ENCODE results near the gene SHE.
"Not testable (repeated sequence)": the region's sequence is repeated elsewhere in the genome, so short reads cannot be mapped to it uniquely, and the experiment has no call there.

SHE gene

DNA sequence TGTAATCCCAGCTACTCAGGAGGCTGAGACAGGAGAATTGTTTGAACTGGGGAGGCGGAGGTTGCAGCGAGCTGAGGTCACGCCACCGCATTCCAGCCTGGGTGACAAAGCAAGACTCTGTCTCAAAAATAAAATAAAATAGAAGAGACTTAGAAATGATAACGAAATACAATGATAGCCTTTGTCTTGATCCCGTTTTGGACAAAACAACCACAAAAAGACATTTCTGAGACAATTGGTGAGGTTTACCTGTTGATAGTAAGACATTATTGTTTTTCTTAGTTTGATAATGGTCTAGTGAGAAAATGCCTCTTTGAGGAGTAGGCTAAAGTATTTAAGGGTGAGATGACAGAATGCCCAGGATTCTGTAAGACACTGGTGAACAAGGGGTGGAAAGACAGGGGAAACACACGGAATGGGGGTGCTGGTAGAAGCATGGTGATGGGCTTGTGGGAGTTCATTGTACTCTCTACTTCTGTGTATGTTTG, 11.9 kb upstream of the SHE start:
- DNase-seq (ENCODE audit: low read depth), result no peak

DNA sequence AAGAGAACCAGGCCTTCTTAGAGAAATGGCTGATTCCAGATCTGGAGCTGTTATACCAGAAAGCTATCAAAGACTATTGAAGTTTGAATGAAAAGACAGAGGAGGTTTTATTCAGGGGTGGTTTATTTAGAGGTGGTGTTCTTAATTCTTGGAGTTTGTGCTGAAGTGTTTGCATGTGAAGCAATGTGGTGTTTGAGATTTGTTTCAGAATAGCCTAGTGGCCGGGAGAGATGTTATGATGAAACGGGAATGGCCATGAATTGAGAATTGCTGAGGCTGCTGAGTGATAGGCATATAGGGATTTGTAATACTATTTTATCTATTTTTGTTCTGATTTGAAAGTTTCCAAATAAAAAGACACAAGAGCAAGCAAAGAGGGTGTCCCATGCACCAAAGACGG, 10.5 kb upstream of the SHE start:
- DNase-seq (ENCODE audit: low read depth), result no peak

DNA sequence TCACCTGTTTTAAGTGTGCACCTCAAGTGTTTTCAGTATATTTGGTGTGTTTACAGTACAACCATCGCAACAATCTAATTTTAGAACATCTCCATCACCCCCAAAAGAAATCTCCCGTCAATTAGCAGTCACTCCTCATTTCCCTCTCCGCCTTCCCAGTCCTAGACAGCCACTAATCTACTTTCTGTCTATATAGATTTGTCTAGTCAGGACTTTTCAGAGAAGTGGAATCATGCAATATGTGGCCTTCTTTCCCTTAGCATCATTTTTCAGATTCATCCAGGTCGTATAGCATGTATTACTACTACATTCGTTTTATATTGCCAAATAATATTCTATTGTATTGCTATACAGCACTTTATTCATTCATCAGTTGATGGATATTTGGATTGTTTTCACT, 1.7 kb upstream of the SHE start:
- no peak for DNase-seq (ENCODE audit: low read depth)

DNA sequence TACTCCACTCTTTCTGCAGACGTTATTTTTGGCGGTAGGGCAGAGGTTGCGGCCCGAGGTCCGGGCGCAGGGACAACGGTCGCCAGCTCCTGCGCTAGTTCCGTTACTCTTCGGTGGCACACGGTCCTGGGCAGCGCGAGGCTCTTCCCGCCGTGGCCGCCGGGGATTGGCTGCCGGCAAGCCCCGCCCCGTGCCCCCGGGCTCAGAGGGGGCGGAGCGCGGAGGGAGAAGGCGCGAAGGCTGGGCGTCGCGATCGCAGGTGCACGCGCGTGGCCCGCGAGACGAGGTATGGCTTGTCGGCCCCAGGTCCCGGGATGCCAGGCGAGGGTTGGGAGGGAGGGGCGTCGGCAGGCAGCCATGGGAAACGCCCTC, 518 bp upstream of the SHE start:
- no peak for DNase-seq (ENCODE audit: low read depth)

DNA sequence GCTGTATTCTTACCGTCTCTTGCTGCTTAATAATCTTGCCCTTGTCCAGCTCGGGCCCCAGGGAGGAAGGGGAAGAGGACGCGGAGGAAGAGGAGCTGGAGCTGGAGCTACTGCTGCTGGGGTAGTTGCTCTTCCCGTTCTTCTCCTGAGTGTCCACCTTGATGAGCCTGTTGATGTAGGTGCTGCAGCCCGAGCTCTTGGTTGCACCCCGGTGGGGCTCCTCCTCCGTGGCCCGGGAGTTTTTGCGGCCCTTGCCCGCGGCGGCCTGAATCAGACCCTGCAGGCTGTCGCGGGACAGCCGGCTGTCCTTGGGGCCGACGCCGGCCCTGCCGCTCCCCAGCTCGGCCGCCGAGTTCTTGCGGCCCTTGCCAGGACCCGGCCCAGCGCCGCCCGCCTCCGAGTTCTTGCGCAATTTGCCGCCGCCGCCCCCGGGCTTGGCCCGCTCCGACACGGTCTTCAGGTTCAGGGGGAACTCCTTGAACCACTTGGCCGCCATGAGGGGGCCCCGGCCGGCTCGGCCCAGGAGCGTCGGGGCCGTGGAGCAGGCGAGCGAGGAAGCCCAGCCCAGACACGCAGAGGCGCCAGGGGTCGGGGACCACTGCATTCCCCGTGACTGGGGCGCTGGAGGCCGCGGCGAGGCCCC, 668 bp downstream of the SHE start:
- DNase-seq (ENCODE audit: low read depth), result no peak

DNA sequence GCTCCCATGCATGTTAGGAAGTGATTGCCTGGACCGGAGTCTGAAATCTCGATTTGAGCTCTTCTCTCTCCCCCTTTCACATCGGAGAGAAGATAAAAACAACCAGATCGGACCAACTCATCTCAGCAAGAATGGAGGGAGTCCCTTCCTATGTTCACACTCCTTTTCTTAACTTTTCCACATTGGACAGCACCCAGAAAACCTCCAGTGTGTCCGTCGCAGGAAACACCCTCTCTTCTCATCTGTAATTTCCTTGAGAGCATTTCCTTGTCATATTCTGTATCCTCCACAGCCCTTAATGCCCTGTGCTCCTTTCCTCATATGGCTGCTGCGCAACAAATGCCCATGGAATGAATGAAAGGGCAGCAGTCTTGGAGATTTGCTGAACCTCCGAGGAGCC, 1.7 kb downstream of the SHE start:
- no peak for DNase-seq (ENCODE audit: low read depth)

DNA sequence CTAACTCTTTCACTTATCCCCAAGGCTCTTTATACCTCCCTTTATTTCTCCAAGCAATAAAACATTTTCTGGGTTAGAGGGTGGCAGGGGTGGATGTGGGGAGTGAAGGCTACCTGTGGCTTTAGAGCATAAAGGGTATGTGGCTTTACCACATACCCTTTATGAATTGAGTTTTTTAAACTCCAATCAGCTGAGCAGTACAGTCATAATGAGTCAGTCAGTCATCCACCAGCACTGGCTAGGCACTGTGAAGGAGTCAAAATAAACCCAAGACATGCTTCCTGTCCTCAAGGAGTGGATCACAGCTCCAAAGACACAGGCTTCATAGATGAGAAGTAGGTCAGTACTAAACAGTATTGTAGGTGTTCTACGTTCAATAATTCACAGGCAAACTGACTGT, 2.8 kb downstream of the SHE start:
- DNase-seq (ENCODE audit: low read depth), result no peak

DNA sequence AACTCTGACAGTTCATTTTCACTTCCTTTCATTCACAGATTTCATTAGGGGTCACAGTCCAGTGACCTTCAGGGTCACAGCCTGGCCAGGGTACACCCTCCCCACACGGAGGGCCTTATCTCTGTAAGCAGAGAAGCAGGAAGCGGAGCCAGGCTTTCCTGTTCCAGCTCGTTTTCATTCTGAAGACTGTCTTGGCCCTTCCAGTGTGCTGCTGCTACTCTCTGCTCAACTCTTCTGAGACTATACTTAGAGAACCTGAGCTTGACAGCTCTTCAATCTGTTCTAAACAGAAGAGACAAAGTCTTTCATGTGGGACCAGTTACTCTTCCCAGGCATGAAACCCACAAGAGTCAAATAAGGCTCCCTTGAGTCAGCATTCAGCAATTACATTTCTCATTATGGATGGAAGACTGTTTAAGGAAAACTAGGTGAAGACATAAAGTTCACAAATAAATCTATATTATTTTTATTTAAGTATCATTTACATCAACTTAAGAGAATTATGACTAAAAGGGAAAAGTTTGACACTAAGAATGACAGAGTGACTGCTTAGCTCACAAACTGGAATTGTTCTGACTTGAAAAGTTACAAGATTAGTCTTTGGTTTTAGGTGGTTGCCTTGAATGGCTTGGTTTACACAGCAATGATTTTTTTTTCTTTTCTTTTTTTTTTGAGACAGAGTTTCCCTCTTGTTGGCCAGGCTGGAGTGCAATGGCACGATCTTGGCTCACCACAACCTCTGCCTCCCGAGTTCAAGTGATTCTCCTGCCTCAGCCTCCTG, 5.0 kb downstream of the SHE start:
- DNase-seq (ENCODE audit: low read depth), result no peak

DNA sequence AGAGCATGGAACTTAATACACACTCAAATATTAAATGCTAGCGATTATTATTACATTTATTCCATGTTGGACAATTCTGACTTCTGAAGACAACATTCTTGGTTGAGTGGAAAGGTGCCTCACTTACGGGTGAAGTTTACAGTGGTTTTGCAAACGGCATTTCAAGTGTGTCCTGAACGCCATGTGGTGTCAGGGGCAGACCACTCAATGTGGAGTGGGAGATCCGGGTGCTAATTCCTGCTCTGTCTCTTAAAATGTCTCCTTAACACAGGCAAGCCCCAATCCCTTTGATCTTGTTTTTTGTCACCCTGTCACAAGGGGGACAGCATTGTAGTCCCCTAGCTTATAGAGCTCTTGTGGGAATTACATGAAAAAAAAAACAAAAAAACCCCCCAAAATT, 5.8 kb downstream of the SHE start:
- no peak for DNase-seq (ENCODE audit: low read depth)

DNA sequence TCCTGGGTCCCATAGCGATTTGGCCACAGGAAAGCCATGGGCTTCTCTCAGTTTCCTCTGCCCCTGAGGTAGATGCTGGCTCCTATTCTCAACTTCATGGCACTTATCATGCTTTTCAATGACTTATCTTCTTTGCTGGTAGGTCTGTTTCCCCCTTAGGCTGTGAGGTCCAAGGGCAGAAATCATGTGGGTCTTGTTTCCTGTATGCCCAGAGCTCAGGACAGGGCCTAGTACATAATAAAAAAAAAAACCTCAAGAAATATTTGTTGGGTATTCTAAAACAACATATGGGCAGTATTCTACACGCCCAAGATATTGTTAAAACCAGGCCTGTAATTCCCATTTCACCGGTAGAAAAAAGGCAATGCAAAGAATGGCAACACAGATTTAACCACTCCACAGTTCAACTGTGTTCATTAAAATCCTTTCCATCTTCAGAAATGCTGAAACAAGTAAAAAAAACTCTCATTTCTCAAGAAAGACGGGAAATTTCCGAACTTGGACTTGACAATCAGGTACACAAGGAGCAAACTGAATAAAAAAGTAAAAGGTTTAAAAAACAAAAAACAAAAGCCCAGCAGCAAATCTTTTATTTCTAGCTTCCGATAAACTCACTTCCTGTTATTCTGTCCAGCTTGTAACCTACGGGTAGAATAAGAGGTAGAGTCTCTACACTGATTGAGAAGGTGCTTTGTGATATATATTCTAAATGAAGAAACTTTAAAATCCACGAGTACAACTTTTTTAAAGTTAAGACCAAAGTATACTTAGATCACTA, 6.5 kb downstream of the SHE start:
- no peak for DNase-seq (ENCODE audit: low read depth)

DNA sequence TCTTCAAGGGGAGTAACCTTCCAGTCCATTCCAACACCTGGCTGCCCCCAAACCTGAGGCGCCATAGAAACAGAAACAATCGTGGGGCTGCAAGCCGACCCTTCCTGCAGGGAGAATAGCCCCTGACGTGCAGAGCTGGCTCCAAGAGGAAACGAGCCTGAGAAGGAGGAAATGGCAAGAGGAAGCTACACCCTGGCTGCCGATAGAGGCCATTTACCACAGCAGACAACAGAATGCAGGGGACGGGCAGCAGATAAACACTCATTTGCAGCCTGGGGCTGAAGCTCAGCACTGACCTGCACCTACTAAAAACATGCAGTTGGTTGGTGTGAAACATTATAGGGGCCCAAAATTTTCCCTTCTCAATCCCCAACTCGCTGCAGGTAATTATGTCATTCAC, 8.9 kb downstream of the SHE start:
- DNase-seq (ENCODE audit: low read depth), result no peak

DNA sequence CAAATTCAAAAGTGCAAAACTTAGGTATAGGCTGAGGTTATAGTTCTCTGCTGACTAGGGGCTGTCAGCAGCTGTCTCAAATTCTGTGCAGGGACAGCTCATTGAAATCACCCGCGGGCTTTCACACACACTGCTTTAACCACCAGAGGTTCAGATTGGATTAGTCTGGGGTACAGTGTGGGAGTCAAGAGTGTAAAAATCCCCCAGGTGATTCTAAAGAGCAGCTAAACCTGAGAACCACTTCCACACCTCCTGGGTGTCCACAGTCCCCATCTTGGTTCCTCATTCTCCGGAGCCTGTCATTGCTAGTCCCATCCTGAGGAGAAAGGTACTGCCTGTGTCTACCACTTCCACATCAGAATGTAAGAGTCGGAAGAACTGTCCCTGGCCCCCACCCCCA, 10.1 kb downstream of the SHE start:
- DNase-seq (ENCODE audit: low read depth), result no peak

DNA sequence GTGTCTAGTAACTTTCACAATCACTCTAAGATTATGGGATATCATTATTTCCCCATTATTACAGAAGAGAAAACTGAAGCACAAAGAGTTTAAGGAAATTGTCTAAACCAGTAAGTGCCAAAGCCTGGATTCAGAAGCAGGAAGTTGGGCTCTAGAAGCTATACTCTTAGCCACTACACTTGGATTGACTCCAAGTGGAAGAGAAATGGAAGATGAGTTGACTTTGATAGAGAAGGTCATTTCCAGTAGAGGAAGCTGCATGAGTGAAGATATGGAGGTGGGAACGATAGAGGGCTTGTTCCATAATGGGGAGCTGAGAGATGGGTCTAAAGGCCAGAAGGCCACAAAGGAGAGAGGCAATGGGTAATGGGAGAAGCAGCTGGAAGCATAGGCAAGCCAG, 11.9 kb downstream of the SHE start:
- DNase-seq (ENCODE audit: low read depth), result no peak

DNA sequence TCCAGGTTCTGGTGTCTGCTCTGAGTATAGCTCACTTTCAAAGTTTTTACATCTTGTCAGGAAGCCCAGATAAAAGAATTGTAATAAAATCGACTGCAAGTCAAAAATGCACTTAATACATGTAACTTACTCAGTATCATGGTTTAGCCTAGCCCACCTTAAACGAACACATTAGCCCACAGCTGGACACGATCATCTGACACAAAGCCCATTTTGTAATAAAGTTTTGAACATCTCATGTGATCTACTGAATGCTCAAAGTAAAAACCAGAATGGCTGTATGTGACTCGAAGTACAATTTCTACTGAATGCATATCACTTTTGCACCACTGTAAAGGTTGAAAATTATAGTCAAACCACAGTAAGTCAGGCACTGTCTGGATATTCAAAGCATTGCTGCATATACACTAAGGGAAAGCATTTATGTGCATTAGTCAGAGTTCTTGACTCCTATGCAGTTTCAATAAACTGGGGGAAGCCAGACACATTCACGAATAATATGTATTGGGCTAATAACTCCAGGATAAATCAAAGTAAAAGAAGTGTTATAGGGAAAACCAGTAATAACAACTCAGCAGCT, 12.4 kb downstream of the SHE start:
- no peak for DNase-seq (ENCODE audit: low read depth)

DNA sequence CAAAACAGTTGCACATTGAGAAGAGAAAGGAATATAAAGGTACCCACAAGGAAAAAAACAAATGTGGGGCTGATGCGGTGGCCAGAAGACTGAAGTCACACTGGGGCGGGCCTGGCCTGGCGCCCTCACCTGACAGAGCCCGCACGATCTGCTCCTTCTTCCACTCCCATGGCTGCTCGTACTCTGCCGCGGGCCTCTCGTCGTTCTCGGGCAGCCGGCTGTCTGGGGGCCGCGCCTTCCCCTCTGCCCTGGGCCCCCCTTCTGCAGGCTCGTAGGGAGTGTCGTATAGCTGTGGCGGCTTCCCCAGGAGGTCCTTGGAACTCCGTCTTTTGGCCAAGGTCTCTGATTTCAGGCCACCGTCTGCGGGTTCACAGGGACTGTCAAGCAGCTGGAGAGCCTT, 13.3 kb downstream of the SHE start:
- DNase-seq (ENCODE audit: low read depth), result no peak

DNA sequence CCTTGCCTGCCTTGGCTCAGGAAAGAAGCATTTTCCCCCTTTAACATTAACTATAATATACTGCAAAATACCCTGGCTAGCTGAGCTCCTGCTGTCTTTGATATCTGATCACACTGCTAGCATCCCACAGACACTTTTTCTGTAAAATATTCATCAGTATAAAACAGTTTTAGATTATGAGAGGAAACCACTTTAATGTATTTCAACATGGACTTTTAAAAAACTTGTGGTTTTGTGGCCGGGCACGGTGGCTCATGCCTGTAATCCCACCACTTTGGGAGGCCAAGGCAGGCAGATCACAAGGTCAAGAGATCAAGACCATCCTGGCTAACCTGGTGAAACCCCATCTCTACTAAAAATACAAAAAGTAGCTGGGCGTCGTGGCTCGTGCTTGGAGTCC, 15.5 kb downstream of the SHE start:
- not testable (repeated sequence) for DNase-seq (ENCODE audit: low read depth)

DNA sequence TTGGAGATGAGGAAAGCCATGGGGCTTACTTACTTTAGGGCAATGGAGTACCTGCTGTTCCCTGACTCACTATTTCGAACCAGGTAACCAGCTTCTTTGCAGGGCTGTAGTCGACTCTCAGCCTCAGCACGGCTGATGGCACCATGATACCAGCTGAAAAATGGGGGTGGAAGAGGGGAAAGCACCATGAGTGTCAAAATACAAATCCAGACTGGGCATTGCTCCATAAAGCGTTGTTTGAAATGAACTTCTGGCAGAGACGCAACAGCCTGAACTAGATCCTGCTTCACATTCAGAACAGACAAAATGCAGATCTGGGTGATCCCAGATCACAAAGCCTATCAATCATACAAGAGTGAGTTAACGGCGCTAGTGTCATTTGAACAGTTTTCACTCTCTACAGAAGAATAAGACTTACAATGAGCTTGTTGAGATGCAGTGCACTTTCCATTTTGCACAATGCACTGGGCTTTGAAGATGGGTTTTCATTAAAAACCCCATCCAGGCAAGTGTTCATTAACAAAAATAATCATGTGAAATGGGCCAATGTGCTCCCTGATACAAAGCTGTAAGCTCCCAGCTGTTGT, 16.2 kb downstream of the SHE start:
- DNase-seq (ENCODE audit: low read depth), result no peak

DNA sequence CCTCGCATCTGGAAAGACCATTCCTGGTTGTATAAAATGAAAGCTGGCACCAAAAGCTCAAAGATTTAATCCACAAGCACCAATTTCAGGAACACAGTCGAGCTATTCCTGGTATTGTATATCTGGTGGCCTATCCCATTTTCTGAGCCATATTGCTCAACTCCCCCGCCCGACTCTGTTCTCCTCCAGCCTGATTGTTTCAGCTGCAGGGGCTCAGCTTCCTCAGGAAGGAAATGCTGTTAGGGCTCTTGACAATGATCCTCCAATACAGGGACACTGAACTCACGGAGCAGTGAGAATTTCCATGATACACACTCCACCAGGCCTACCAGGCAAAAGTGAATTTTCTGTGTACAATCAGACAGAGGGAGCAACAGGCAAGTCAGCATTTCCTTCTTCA, 17.1 kb downstream of the SHE start:
- no peak for DNase-seq (ENCODE audit: low read depth)

DNA sequence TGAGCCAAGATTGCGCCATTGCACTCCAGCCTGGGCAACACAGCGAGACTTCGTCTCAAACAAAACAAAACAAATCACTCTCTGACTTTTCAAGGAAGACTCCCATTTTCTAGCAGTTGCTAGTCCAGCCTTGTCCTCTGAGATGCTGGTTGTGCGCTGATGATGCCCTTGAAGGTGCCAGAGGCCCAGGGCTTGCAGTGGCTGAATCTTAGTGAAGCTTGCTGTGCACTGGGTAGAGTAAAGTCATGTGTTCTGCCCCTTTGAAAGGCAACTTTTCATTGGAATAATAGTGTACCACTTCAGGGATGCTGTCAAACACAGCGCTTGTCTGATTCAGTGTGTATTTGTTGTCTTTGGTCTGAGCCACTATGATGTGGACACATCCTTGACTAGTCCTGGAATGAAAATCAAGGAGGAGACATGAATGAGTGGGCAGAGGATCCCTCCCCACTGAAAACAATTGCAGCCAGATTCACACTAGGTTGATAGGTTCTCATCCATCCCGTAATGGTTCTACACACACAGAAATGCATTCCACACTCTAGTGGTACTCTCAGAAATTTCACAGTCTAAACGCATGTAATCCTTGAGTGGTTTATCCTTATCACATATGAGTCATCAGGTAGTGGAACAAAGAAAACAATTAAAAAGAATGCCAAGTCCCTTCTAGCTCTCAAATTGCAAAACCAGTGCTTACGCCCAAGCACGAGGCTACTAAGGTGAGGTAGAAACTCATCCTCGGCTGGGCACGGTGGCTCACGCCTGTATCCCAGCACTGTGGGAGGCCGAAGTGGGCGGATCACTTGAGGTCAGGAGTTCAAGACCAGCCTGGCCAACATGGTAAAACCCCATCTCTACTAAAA, 18.0 kb downstream of the SHE start:
- no peak for DNase-seq (ENCODE audit: low read depth)

DNA sequence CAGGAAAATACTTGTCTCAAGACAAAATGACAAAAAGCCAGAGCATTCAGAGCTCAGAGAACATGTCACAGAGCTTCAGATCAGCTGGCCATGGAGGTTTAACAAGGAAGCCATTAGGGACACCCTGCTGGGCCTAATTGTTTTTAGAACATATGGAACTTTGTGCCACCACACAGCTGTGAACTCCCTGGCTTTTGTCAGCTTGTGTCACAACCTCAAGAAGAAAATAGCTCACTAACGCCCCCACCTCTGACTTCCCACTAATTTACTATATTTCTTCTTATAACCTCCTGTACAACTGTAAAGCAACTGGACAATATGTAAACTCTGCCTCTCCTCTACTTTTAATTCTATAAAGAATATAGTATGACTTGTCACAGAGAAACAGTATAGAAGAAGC, 21.2 kb downstream of the SHE start:
- DNase-seq (ENCODE audit: low read depth), result no peak

DNA sequence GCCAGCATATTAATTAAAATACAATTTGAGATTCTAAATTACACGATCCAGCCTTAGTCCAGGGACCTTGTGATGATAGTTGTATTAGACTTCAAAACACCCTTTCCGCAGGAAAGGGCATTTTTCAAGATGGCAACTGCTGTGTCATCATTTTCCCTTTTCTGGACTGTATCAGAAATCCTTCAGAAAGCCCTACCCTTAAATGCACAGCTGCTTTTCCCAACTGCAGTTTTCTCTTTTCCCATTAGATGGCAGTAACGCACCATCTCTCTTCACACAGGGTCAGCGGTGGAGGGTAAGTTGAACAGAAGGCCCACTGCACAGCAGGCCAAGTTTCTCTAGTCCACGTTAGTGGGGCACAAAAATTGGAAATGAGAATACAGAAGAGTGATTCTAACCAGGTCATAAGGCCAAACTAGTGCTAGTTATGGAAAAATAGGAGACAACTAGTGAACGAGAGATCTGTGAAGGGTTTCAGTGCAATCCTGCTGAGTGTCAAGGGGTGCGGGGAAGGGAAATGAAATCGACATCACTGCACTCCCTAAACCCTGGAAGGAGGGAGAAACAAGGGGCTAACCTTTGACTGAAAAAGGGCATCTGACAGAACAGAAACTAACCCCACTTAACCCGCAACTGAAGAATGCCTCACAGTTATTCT, 22.3 kb downstream of the SHE start:
- no peak for DNase-seq (ENCODE audit: low read depth)
